Measurements from ENCODE around the gene SPAG9. TPM values are rescaled to one million over a fixed set of nuclear protein-coding genes. Genes with fewer than 3 reads are reported as not detected.
A peak's percentile ranks its signal among the peaks of the same experiment; 100 is the strongest.

Gene SPAG9
- total RNA-seq, 1 experiment from 2014 or later, result 54.3 TPM

GRCh38 chr17:50961282-50962220 is 159.1 kb downstream of the SPAG9 start:
- Histone ChIP-seq H4K8ac (replicated peaks; ENCODE audit: insufficient read length, low read depth, low read length) (no peak overlapping the region), H4K20me1 (ENCODE audit: control insufficient read depth, insufficient read depth, insufficient read length) (no peaks in the 10 kb centered on the region), H3K27ac (ENCODE audit: insufficient read length, low read depth, low read length) (no peak overlapping the region), H3K9me3 (ENCODE audit: control insufficient read depth, low read depth, low read length) (no peaks in the 10 kb centered on the region), H3K23ac (ENCODE audit: insufficient read length, low read depth, low read length) (no peak overlapping the region), H2BK15ac (ENCODE audit: low read depth, low read length) (no peak overlapping the region), H3K14ac (ENCODE audit: insufficient read depth, low read length) (no peak overlapping the region), H3K4me1 (ENCODE audit: insufficient read depth, low read length) (no peaks in the 10 kb centered on the region), H3K18ac (ENCODE audit: insufficient read length, low read depth, low read length) (no peak overlapping the region), H2BK5ac (ENCODE audit: insufficient read length, low read length) (no peak overlapping the region), H4K5ac (ENCODE audit: insufficient read length, low read depth, low read length) (no peak overlapping the region), H3K9ac (ENCODE audit: extremely low read depth, insufficient read length, low read length) (no peak overlapping the region), H2AK5ac (ENCODE audit: insufficient read length, low read length) (no peak overlapping the region), H3T11ph (ENCODE audit: low read length) (no peak overlapping the region), H3K27me3 (ENCODE audit: insufficient read depth, low read length) (no peaks in the 10 kb centered on the region), H3K79me1 (ENCODE audit: insufficient read depth, low read depth, low read length, poor library complexity, severe bottlenecking) (no peaks in the 10 kb centered on the region), H2AFZ (ENCODE audit: low read length) (no peak overlapping the region), H2BK120ac (ENCODE audit: low read depth, low read length, poor library complexity, severe bottlenecking) (no peak overlapping the region), H4K91ac (ENCODE audit: insufficient read length, low read depth, low read length) (no peak overlapping the region), H2BK12ac (ENCODE audit: insufficient read length, low read depth, low read length) (no peak overlapping the region), H3K23me2 (ENCODE audit: insufficient read length, low read depth, low read length, poor library complexity, severe bottlenecking) (no peaks in the 10 kb centered on the region), H3K79me2 (ENCODE audit: insufficient read depth, low read length) (no peaks in the 10 kb centered on the region), H3K56ac (ENCODE audit: insufficient read length, low read depth, low read length) (no peak overlapping the region), H2BK20ac (ENCODE audit: low read depth, low read length, poor library complexity, severe bottlenecking) (no peak overlapping the region), H3K4me2 (ENCODE audit: insufficient read depth, insufficient read length, low read length) (no peak overlapping the region), H3K4ac (ENCODE audit: low read depth, low read length) (no peak overlapping the region)
- no peak for TF ChIP-seq CTCF (conservative IDR thresholded peaks at IDR 0.05)
- no peaks in the 10 kb centered on the region for H3K9me3 Mint-ChIP-seq
- DNase-seq, result no peak
- no CpG with 5 or more reads among the region's 9 CpGs for WGBS (ENCODE audit: extremely low coverage, insufficient read length, low lambda C conversion rate)
- peaks cover 6 to 7% of the 10 kb centered on the region in 2 experiments for H3K4me1 Mint-ChIP-seq
- H3K27ac Mint-ChIP-seq, result peak overlapping the region in 2 of 3 experiments; percentile 47 to 87; a peak in 1 of 7 replicates
- no peak overlapping the region; a peak in 1 of 5 replicates for H3K4me3 Mint-ChIP-seq
- H3K27me3 Mint-ChIP-seq (ENCODE audit: low read depth), result no peaks in the 10 kb centered on the region
- H3K36me3 Mint-ChIP-seq (ENCODE audit: insufficient read depth in 1 of 3, low read depth in 3 of 3), result peaks cover 1 to 19% (median 18%) of the 10 kb centered on the region in 3 experiments; a peak in 5 of 7 replicates

Measured in H9 (cell line).